GM23338 (cell line): ENCODE results near the gene CD59. TPM values are rescaled to one million over a fixed set of nuclear protein-coding genes. Genes with fewer than 3 reads are reported as not detected.

Experiments used
- ATAC-seq: fragments of 200-7000 bp; cut with Tn5 transposase; 3 replicates; pipeline ENCODE4 v1.9.1; 2020
- DNase-seq: peaks from one replicate; pipeline ENCODE4 v3.0.0-alpha.2; 2015; ENCODE audit warnings: low spot score
- H2AFZ ChIP-seq: fragments of 200-600 bp; sonication (generic); 2 replicates; pipeline ENCODE4 v1.8.0; 2016; ENCODE audit warnings: antibody characterized with exemption, mild to moderate bottlenecking, moderate library complexity
- H3F3A ChIP-seq: fragments of 200-600 bp; sonication (generic); replicated peaks from 2 replicates; pipeline ENCODE4 v1.8.0; 2017; ENCODE audit warnings: antibody characterized with exemption, mixed run types, low read depth
- H3K27ac ChIP-seq: fragments of 200-600 bp; sonication (generic); 2 replicates; pipeline ENCODE4 v1.6.1; 2016; ENCODE audit warnings: low read depth
- H3K27me3 ChIP-seq: fragments of 200-600 bp; sonication (generic); 2 replicates; pipeline ENCODE4 v1.8.0; 2016; ENCODE audit warnings: mild to moderate bottlenecking, mixed run types, moderate library complexity; ENCODE audit not compliant: insufficient read depth
- H3K36me3 ChIP-seq: fragments of 200-600 bp; sonication (generic); 2 replicates; pipeline ENCODE4 v1.8.0; 2016; ENCODE audit warnings: mild to moderate bottlenecking; ENCODE audit not compliant: insufficient read depth
- H3K4me1 ChIP-seq: fragments of 200-600 bp; sonication (generic); 2 replicates; pipeline ENCODE4 v1.8.0; 2016; ENCODE audit warnings: mild to moderate bottlenecking, moderate library complexity; ENCODE audit not compliant: insufficient read depth
- H3K4me2 ChIP-seq: fragments of 200-600 bp; sonication (generic); 2 replicates; pipeline ENCODE4 v1.7.1; 2017; ENCODE audit warnings: mixed run types
- H3K4me3 ChIP-seq: fragments of 200-600 bp; sonication (generic); 2 replicates; pipeline ENCODE4 v1.6.1; 2016; ENCODE audit warnings: mixed run types
- H3K79me2 ChIP-seq: fragments of 200-600 bp; sonication (generic); replicated peaks from 2 replicates; pipeline ENCODE4 v1.8.0; 2017; ENCODE audit warnings: mild to moderate bottlenecking; ENCODE audit not compliant: insufficient read depth
- H3K9me2 ChIP-seq: fragments of 200-600 bp; sonication (generic); 2 replicates; pipeline ENCODE4 v1.8.0; 2017; ENCODE audit not compliant: insufficient read depth
- H4K20me1 ChIP-seq: fragments of 200-600 bp; sonication (generic); replicated peaks from 2 replicates; pipeline ENCODE4 v1.8.0; 2017; ENCODE audit warnings: mild to moderate bottlenecking; ENCODE audit not compliant: insufficient read depth
- H3K27ac Mint-ChIP-seq: 2 replicates; pipeline ENCODE4 v1.8.0; 2020; ENCODE audit warnings: inconsistent platforms, mild to moderate bottlenecking, moderate library complexity, mixed read lengths
- H3K27me3 Mint-ChIP-seq: 3 replicates; pipeline ENCODE4 v1.8.0; 2022; ENCODE audit warnings: low read depth, mild to moderate bottlenecking, moderate library complexity, mixed read lengths, inconsistent platforms; ENCODE audit not compliant: insufficient read depth, poor library complexity
- H3K36me3 Mint-ChIP-seq: 3 replicates; pipeline ENCODE4 v1.8.0; 2021; ENCODE audit warnings: low read depth, mild to moderate bottlenecking, inconsistent platforms, moderate library complexity, mixed read lengths
- H3K4me1 Mint-ChIP-seq: 3 replicates; pipeline ENCODE4 v1.8.0; 2020; ENCODE audit warnings: mild to moderate bottlenecking, inconsistent platforms, mixed read lengths
- H3K4me3 Mint-ChIP-seq: 3 replicates; pipeline ENCODE4 v1.8.0; 2021; ENCODE audit warnings: moderate library complexity, mild to moderate bottlenecking, inconsistent platforms, mixed read lengths
- H3K9me3 Mint-ChIP-seq: 3 replicates; pipeline ENCODE4 v1.8.0; 2020; ENCODE audit warnings: moderate library complexity, mild to moderate bottlenecking, inconsistent platforms, mixed read lengths
- CREB1 ChIP-seq: fragments of 250-450 bp; sonication (Bioruptor Pico); IDR thresholded peaks from 2 replicates; pipeline ENCODE4 v1.5.0; 2020; ENCODE audit warnings: low read depth, mild to moderate bottlenecking, moderate library complexity
- EZH2 ChIP-seq: fragments of 200-600 bp; sonication (generic); IDR thresholded peaks from one replicate; pipeline ENCODE4 v1.8.0; 2017; ENCODE audit warnings: antibody characterized with exemption, mild to moderate bottlenecking, low read depth; ENCODE audit not compliant: unreplicated experiment
- EZH2phosphoT487 ChIP-seq: fragments of 200-600 bp; sonication (generic); IDR thresholded peaks from one replicate; pipeline ENCODE4 v1.8.1; 2018; ENCODE audit warnings: antibody characterized with exemption; ENCODE audit not compliant: unreplicated experiment
- JUNB ChIP-seq: IDR thresholded peaks from one replicate; pipeline ENCODE4 v1.6.1; 2016; ENCODE audit warnings: antibody characterized with exemption; ENCODE audit not compliant: unreplicated experiment
- NANOG ChIP-seq: IDR thresholded peaks from 2 replicates; pipeline ENCODE4 v1.6.1; 2016; ENCODE audit warnings: antibody characterized with exemption, borderline replicate concordance
- STAT1 ChIP-seq: IDR thresholded peaks from one replicate; pipeline ENCODE4 v1.6.1; 2016; ENCODE audit warnings: antibody characterized with exemption; ENCODE audit not compliant: unreplicated experiment
- ZNF331 ChIP-seq: fragments of 250-450 bp; sonication (Bioruptor Pico); IDR thresholded peaks from 2 replicates; pipeline ENCODE4 v1.5.0; 2020; ENCODE audit warnings: low read depth, mild to moderate bottlenecking, moderate library complexity
- polyA plus RNA-seq: library from polyadenylated mRNA; unstranded; fragments of >200 nt; fragmentation: Nextera tagmentation; extraction: Ambion mirVana; gene quantifications from 2 replicates; pipeline ENCODE4 v1.2.1, GENCODE V29; 2016
- total RNA-seq: library from RNA; depleted of rRNA; stranded (reverse); fragments of >200 nt; shearing (Covaris generic); gene quantifications from 2 replicates; pipeline ENCODE4 v1.2.3, GENCODE V29; 2014
- TF ChIP-seq, protein P1 (sequence below), 2 experiments: fragments of 200-600 bp in 1 of 2; sonication (generic) in 1 of 2; conservative IDR thresholded peaks; 2 replicates each; pipeline versions ENCODE4 v1.5.1 to v1.6.1; 2016 to 2017; ENCODE audit warnings: antibody characterized with exemption in 2 of 2, low read depth in 2 of 2, mild to moderate bottlenecking in 2 of 2, moderate library complexity in 1 of 2
- TF ChIP-seq, protein P2 (sequence below): IDR thresholded peaks from one replicate; pipeline ENCODE4 v1.6.1; 2018; ENCODE audit warnings: antibody characterized with exemption; ENCODE audit not compliant: unreplicated experiment

Gene CD59
- total and polyA plus RNA-seq, 2 experiments from 2014 or later, result 41.5 to 86.6 TPM

DNA sequence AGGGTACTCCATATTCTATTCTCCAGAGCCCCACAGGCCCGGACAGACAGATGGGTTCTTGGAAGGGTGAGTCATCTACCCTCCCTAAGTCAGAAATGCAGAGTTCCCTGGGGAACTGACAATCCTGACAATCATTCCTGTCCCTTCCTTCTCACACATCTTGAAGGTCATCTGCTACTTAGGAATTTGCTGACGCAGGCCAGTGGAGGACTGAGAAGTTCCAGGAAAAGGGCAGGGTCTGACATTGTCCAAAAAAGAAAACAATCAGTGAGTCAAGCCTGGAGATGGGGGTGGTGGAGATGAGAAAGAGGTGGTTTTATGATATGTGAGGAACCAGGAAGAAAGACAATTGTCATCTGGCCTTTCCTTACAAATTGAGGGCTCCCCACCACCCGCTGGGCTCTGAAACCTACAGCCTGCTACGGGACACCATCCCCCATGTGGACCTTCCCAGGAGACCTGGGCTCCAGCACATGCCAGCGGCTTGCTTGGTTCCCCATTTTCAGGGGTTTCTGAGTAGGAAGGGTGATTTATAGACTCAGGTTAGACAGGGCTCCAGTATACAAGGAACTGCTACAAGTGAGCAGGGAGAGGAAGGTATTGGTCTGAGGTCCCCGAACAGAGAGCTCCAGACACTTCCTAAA lies 12.9 kb downstream of the CD59 start (continued):
- TF ChIP-seq, protein P1, sequence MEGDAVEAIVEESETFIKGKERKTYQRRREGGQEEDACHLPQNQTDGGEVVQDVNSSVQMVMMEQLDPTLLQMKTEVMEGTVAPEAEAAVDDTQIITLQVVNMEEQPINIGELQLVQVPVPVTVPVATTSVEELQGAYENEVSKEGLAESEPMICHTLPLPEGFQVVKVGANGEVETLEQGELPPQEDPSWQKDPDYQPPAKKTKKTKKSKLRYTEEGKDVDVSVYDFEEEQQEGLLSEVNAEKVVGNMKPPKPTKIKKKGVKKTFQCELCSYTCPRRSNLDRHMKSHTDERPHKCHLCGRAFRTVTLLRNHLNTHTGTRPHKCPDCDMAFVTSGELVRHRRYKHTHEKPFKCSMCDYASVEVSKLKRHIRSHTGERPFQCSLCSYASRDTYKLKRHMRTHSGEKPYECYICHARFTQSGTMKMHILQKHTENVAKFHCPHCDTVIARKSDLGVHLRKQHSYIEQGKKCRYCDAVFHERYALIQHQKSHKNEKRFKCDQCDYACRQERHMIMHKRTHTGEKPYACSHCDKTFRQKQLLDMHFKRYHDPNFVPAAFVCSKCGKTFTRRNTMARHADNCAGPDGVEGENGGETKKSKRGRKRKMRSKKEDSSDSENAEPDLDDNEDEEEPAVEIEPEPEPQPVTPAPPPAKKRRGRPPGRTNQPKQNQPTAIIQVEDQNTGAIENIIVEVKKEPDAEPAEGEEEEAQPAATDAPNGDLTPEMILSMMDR (conservative IDR thresholded peaks at IDR 0.05; ENCODE audit: low read depth in 2 of 2), result no peak

DNA sequence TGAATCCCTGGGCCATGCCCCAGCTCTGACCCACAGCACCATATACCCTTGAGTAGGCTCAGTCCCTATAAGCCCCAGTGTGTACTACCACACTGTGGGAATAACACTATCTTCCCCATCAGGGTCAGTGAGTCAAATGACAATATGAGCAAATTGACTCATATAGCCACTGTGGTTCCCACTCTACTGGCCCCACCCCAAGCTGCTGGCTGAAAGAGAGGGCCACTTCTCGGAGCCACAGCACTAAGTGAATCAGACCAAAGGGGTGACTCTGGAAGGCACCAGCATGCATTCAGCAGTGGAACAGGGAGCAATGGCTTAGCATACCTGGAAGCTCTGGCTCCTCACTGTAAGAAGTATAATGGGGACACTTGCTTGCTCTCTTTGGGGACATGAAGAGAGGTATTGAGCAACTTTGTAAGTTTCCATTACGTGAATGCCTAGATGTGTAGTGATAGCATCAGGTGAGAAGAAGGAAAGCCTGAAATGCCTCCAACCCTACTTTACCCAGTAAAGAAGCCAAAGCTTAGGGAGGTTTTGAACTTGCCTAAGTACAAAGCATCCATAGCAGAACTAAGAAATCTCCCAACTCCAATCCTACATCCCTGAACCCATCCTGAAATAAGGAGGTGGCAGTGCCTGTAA lies 13.5 kb downstream of the CD59 start:
- Histone ChIP-seq H3K4me3 (no peak overlapping the region), H3K9me2 (no peaks in the 10 kb centered on the region; the same call in 1 of the 2 replicates), H3K36me3 (0 out of 2 replicates have a peak, but pooled peaks cover 5% of the 10 kb centered on the region), H3K4me1 (no peaks in the 10 kb centered on the region; the same call in 1 of the 2 replicates), H3K79me2 (peaks cover 45% of the 10 kb centered on the region), H3K27me3 (no peaks in the 10 kb centered on the region), H3F3A (no peaks in the 10 kb centered on the region), H3K4me2 (no peak overlapping the region), H4K20me1 (peaks cover 4% of the 10 kb centered on the region; the same call in 1 of the 2 replicates), H3K27ac (no peak overlapping the region), H2AFZ (no peak overlapping the region)
- ATAC-seq (no peak), DNase-seq (no peak)
- Mint-ChIP-seq H3K27ac (no peak overlapping the region), H3K27me3 (peaks cover 6% of the 10 kb centered on the region), H3K36me3 (peaks cover 11% of the 10 kb centered on the region; the same call in 2 of the 3 replicates), H3K4me3 (no peak overlapping the region), H3K4me1 (peaks cover 15% of the 10 kb centered on the region; the same call in 2 of the 3 replicates), H3K9me3 (no peaks in the 10 kb centered on the region)
- TF ChIP-seq, protein P1 (conservative IDR thresholded peaks at IDR 0.05; ENCODE audit: low read depth in 2 of 2), result no peak
- TF ChIP-seq, protein P2, sequence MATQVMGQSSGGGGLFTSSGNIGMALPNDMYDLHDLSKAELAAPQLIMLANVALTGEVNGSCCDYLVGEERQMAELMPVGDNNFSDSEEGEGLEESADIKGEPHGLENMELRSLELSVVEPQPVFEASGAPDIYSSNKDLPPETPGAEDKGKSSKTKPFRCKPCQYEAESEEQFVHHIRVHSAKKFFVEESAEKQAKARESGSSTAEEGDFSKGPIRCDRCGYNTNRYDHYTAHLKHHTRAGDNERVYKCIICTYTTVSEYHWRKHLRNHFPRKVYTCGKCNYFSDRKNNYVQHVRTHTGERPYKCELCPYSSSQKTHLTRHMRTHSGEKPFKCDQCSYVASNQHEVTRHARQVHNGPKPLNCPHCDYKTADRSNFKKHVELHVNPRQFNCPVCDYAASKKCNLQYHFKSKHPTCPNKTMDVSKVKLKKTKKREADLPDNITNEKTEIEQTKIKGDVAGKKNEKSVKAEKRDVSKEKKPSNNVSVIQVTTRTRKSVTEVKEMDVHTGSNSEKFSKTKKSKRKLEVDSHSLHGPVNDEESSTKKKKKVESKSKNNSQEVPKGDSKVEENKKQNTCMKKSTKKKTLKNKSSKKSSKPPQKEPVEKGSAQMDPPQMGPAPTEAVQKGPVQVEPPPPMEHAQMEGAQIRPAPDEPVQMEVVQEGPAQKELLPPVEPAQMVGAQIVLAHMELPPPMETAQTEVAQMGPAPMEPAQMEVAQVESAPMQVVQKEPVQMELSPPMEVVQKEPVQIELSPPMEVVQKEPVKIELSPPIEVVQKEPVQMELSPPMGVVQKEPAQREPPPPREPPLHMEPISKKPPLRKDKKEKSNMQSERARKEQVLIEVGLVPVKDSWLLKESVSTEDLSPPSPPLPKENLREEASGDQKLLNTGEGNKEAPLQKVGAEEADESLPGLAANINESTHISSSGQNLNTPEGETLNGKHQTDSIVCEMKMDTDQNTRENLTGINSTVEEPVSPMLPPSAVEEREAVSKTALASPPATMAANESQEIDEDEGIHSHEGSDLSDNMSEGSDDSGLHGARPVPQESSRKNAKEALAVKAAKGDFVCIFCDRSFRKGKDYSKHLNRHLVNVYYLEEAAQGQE, result no peak
- TF ChIP-seq JUNB (no peak), EZH2 (no peak), NANOG (no peak), STAT1 (no peak), EZH2phosphoT487 (no peak), CREB1 (CRISPR knock-in tag) (no peak), ZNF331 (CRISPR knock-in tag) (no peak)
